Stomach (tissue), 4 donors: ENCODE results near the gene MBD3L5.
"Not testable (repeated sequence)": the region's sequence is repeated elsewhere in the genome, so short reads cannot be mapped to it uniquely, and the experiment has no call there.

Source experiments
- CTCF ChIP-seq, 7 experiments: fragments of 450-650 bp in 4 of 7; fragments of 200-600 bp in 3 of 7; sonication (generic) in 3 of 7; IDR thresholded peaks; one replicate each; pipeline ENCODE4 v1.5.1; 2016 to 2019; ENCODE audit warnings: antibody characterized with exemption in 7 of 7, control low read depth in 2 of 7, mild to moderate bottlenecking in 1 of 7
- EP300 ChIP-seq: sonication (generic); formaldehyde crosslinking; IDR thresholded peaks from one replicate; pipeline ENCODE4 v1.6.1; 2017; ENCODE audit warnings: antibody characterized with exemption

GRCh38 chr19:7041563-7041962 lies 11.2 kb downstream of the MBD3L5 start:
- not testable (repeated sequence) for TF ChIP-seq CTCF (IDR thresholded peaks at IDR 0.05); EP300
